HFF-Myc (cell line): ENCODE data around the gene AIF1L.

Source experiments
- DNase-seq: peaks from one replicate; pipeline ENCODE4 v3.0.0-alpha.2; 2011; ENCODE audit warnings: low read depth; ENCODE audit errors: extremely low read depth
- H3K4me3 ChIP-seq: replicated peaks from 2 replicates; pipeline ENCODE4 v1.5.1; 2011; ENCODE audit warnings: low read depth, mild to moderate bottlenecking, control low read depth, low read length
- CTCF ChIP-seq: IDR thresholded peaks from 2 replicates; pipeline ENCODE4 v1.5.1; 2012; ENCODE audit warnings: mild to moderate bottlenecking, low read depth, low read length, control low read depth; ENCODE audit errors: missing control alignments

AIF1L gene

GRCh38 chr9:131167146-131167692, 70.9 kb downstream of the AIF1L start:
- no peak for DNase-seq
- H3K4me3 ChIP-seq: no peak overlapping the region
- no peak for TF ChIP-seq CTCF

GRCh38 chr9:131167936-131168335, 71.6 kb downstream of the AIF1L start:
- no peak for TF ChIP-seq CTCF
- no peak for DNase-seq
- no peak overlapping the region for H3K4me3 ChIP-seq

- DNase-seq: no peak
- H3K4me3 ChIP-seq: no peak overlapping the region
- TF ChIP-seq CTCF: no peak
Observed at GRCh38 chr9:131169563-131170240, 73.4 kb downstream of the AIF1L start.
